ACC112 (cell line): ENCODE measurements around the gene ARPIN.

ENCODE experiments used
- H2AFZ ChIP-seq: fragments of 200-600 bp; sonication (generic); one replicate; pipeline ENCODE4 v1.6.0; 2017; ENCODE audit warnings: antibody characterized with exemption, low read length; ENCODE audit not compliant: unreplicated experiment
- H3K27ac ChIP-seq: fragments of 200-600 bp; sonication (generic); 2 replicates; pipeline ENCODE4 v1.5.1; 2014; ENCODE audit warnings: low read depth, mild to moderate bottlenecking, antibody characterized with exemption, low read length, moderate library complexity
- H3K27me3 ChIP-seq: fragments of 200-600 bp; sonication (generic); 2 replicates; pipeline ENCODE4 v1.6.1; 2014; ENCODE audit warnings: mild to moderate bottlenecking, antibody characterized with exemption, low read length, moderate library complexity, mixed read lengths; ENCODE audit not compliant: insufficient read depth
- H3K36me3 ChIP-seq: fragments of 200-600 bp; sonication (generic); 2 replicates; pipeline ENCODE4 v1.6.1; 2016; ENCODE audit warnings: mild to moderate bottlenecking, antibody characterized with exemption, low read length, moderate library complexity, mixed read lengths; ENCODE audit not compliant: insufficient read depth
- H3K4me1 ChIP-seq: fragments of 200-600 bp; sonication (generic); one replicate; pipeline ENCODE4 v1.6.1; 2016; ENCODE audit warnings: low read length, mixed read lengths; ENCODE audit not compliant: insufficient read depth, unreplicated experiment, control insufficient read depth
- H3K4me3 ChIP-seq: fragments of 200-600 bp; sonication (generic); 2 replicates; pipeline ENCODE4 v1.5.1; 2014; ENCODE audit warnings: mild to moderate bottlenecking, low read depth, low read length
- H3K79me2 ChIP-seq: fragments of 200-600 bp; sonication (generic); one replicate; pipeline ENCODE4 v1.6.0; 2016; ENCODE audit warnings: low read length; ENCODE audit not compliant: control insufficient read depth, unreplicated experiment, insufficient read depth

ARPIN gene

GRCh38 chr15:89937365-89938350 lies 24.9 kb upstream of the ARPIN start:
- Histone ChIP-seq H3K79me2 (no peaks in the 10 kb centered on the region), H3K36me3 (no peaks in the 10 kb centered on the region), H3K27me3 (no peaks in the 10 kb centered on the region), H3K4me3 (no peak overlapping the region), H2AFZ (no peak overlapping the region), H3K27ac (no peak overlapping the region), H3K4me1 (no peaks in the 10 kb centered on the region)

DNA sequence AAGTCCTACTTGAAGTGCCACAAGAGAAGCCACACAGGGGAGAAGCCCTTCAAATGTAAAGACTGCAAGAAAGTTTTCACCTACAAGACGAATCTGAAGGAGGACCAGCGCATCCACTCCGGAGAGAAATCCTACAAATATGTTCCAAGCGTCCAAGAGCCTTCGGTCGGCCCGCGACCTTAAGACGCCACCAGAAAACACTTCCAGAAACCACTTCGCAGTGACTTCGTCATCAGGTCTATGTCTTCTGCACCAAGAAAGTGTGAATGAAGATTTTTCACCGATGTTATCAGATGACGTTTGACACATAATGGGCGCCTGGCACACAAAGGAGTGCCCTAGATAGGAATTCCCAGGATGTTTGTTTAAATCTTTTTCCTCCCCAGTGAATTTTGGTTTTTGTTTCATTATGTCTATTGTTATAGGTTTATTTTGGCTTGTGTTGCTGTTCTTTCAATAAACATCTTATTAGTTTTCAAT lies 24.1 kb upstream of the ARPIN start:
- Histone ChIP-seq H3K27ac (no peak overlapping the region), H3K4me3 (no peak overlapping the region), H2AFZ (no peak overlapping the region), H3K4me1 (no peaks in the 10 kb centered on the region), H3K79me2 (no peaks in the 10 kb centered on the region), H3K27me3 (no peaks in the 10 kb centered on the region), H3K36me3 (no peaks in the 10 kb centered on the region)

GRCh38 chr15:89936051-89936785 lies 23.5 kb upstream of the ARPIN start:
- no peaks in the 10 kb centered on the region for H3K27me3 ChIP-seq
- no peaks in the 10 kb centered on the region for H3K79me2 ChIP-seq
- no peak overlapping the region for H3K4me3 ChIP-seq
- no peak overlapping the region for H2AFZ ChIP-seq
- no peaks in the 10 kb centered on the region for H3K4me1 ChIP-seq
- H3K36me3 ChIP-seq, result no peaks in the 10 kb centered on the region
- no peak overlapping the region for H3K27ac ChIP-seq

DNA sequence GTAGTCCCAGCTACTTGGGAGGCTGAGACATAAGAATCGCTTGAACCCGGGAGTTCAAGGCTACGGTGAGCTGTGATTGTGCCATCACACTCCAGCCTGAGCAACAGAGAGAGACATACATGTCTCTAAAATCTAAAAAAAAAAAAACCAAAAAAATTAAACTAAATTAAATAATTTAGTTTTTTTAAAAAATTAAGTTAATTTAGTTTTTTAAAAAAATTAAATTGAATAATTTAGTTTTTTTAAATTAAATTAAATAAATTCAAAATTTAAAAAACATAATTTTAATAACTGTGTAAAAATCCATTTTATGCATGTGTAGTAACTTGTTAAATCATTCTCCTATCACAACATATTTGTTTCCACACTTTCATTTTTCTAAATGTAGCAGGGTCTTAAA lies 20.1 kb upstream of the ARPIN start:
- no peaks in the 10 kb centered on the region for H3K27me3 ChIP-seq
- H3K27ac ChIP-seq, result no peak overlapping the region
- no peaks in the 10 kb centered on the region for H3K79me2 ChIP-seq
- H3K4me3 ChIP-seq, result no peak overlapping the region
- no peak overlapping the region for H2AFZ ChIP-seq
- no peaks in the 10 kb centered on the region for H3K36me3 ChIP-seq
- H3K4me1 ChIP-seq, result no peaks in the 10 kb centered on the region

DNA sequence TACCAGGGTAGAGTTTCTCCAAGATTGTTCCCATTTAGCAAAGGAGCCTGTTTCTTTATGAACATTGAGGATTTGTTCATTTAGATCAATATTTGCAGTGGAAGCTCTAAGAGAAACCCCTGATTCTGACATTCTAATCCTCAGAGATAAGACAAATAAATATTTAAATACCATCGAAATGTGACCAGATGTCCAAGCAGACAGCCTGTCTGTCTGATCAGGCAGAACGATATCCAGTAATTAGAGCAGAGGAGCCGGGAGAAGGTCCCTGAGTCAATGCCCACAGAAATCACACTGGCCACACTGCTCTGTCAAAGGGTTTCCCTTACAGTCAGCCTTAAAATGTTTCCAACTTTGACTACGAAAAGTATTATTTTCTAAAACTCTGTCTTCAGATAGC lies 15.7 kb upstream of the ARPIN start:
- H2AFZ ChIP-seq, result no peak overlapping the region
- H3K27ac ChIP-seq, result no peak overlapping the region
- no peaks in the 10 kb centered on the region for H3K27me3 ChIP-seq
- H3K4me3 ChIP-seq, result no peak overlapping the region
- no peaks in the 10 kb centered on the region for H3K79me2 ChIP-seq
- H3K36me3 ChIP-seq, result no peaks in the 10 kb centered on the region
- no peaks in the 10 kb centered on the region for H3K4me1 ChIP-seq

DNA sequence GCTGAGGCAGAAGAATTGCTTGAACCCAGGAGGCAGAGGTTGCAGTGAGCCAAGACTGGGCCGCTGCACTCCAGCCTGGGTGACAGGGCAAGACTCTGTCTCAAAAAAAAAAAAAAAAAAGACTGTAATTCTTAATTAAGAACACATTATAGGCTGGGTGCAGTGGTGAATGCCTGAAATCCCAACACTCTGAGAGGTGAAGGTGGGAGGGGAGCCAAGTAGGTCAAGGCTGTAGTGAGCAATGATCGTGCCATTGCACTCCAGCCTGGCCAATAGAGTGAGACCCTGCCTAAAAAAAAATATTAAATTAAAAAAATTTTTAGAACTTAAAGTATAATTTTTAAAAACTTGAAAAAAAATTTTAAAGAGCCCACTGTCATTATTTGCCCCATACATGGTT lies 13.4 kb upstream of the ARPIN start:
- Histone ChIP-seq H2AFZ (no peak overlapping the region), H3K27me3 (no peaks in the 10 kb centered on the region), H3K79me2 (no peaks in the 10 kb centered on the region), H3K4me3 (no peak overlapping the region), H3K36me3 (no peaks in the 10 kb centered on the region), H3K4me1 (no peaks in the 10 kb centered on the region), H3K27ac (no peak overlapping the region)

DNA sequence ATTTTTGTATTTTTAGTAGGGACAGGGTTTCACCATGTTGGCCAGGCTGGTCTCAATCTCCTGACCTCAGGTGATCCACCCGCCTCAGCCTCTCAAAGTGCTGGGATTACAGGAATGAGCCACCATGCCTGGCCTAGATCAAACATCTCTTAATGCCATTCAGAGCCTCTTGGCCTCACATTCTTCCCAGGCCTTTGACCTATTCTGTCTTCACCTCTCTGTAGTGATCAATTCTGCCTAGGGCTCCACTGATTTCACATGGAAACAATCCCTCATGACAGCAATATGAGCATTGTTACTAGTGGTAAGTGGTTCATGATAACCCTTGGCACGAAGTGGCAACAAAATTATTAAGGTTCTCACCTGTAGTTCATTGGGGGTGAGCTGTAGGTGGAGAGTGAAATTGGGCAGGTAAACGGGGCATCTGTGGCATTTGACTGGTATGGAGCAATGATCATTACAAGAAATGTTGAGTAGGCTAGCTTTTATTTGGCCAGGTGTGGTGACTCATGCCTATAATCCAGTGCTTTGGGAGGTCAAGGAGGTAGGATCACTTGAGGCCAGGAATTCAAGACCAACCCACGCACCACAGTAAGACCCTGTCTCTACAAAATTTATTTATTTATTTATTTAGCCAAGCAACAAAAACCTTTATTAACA lies 4.8 kb upstream of the ARPIN start:
- Histone ChIP-seq H3K4me1 (peaks cover 7% of the 10 kb centered on the region), H3K36me3 (no peaks in the 10 kb centered on the region), H3K27me3 (no peaks in the 10 kb centered on the region), H3K79me2 (no peaks in the 10 kb centered on the region), H2AFZ (no peak overlapping the region), H3K4me3 (no peak overlapping the region), H3K27ac (no peak overlapping the region)

- no peak overlapping the region for H3K27ac ChIP-seq
- peaks cover 9% of the 10 kb centered on the region for H3K4me1 ChIP-seq
- no peak overlapping the region for H3K4me3 ChIP-seq
- no peak overlapping the region for H2AFZ ChIP-seq
- H3K27me3 ChIP-seq, result no peaks in the 10 kb centered on the region
- no peaks in the 10 kb centered on the region for H3K79me2 ChIP-seq
- H3K36me3 ChIP-seq, result no peaks in the 10 kb centered on the region
Observed at GRCh38 chr15:89916660-89917059, 3.9 kb upstream of the ARPIN start.

DNA sequence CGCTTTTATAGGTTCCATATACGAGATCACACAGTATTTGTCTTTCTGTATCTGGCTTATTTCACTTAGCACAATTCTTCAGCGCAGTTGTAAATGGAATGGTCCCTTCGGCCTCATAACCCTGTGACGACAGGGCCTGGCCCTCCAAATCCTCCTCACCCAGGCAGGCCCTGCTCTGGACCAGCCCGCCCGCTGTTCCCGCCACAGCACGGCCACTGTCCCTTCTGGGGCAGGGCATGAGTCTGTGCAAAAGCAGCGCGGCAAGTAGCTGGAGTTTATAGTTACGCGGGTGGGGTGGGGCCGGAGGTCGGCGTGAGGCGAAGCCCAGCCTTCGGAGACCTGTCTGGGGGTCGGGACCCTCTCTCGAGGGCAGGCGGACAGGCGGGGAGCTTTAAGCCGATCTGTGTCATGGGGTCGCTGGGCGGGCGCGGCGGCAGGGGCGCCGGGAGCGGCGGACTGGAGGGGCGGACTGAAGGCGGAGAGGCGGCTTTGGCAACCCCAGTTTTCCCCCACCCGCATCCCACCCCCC lies 543 bp downstream of the ARPIN start:
- no peaks in the 10 kb centered on the region for H3K79me2 ChIP-seq
- H2AFZ ChIP-seq, result peak overlapping the region; percentile 68
- H3K4me3 ChIP-seq, result peak overlapping the region; percentile 90
- H3K4me1 ChIP-seq, result peaks cover 14% of the 10 kb centered on the region
- H3K27me3 ChIP-seq, result no peaks in the 10 kb centered on the region
- no peak overlapping the region for H3K27ac ChIP-seq
- no peaks in the 10 kb centered on the region for H3K36me3 ChIP-seq

GRCh38 chr15:89910891-89911626 lies 1.7 kb downstream of the ARPIN start:
- no peak overlapping the region for H3K27ac ChIP-seq
- H3K27me3 ChIP-seq, result no peaks in the 10 kb centered on the region
- peaks cover 13% of the 10 kb centered on the region for H3K4me1 ChIP-seq
- H3K79me2 ChIP-seq, result no peaks in the 10 kb centered on the region
- no peak overlapping the region for H2AFZ ChIP-seq
- H3K4me3 ChIP-seq, result peak overlapping the region; percentile 90
- H3K36me3 ChIP-seq, result no peaks in the 10 kb centered on the region
